Stimulated activated CD4-positive, alpha-beta T cell treated with anti-CD3 and anti-CD28 coated beads, Interleukin-2, amount 100 ng/mL, for 24 hours (primary cell): ENCODE results near the gene LRRN4CL.

Experiments used
- DNase-seq, 2 donors: peaks; one replicate each; pipeline ENCODE4 v3.0.0-alpha.2; 2020

The LRRN4CL gene

GRCh38 chr11:62645946-62646824, 43.1 kb downstream of the LRRN4CL start, which contains the start of gene GANAB:
Gene GANAB, minus strand, starts transcription at chr11:62646613. Its CDS starts 14 bp downstream, at chr11:62646599.
- DNase-seq = peak; percentile 100

GRCh38 chr11:62645671-62645945, 43.7 kb downstream of the LRRN4CL start:
- DNase-seq = no peak

- no peak for DNase-seq
Measured at GRCh38 chr11:62644220-62644619, 45.1 kb downstream of the LRRN4CL start.
